Eye (tissue), 1 donor: ENCODE data around the gene TMEM178B.
"Not testable (repeated sequence)": the region's sequence is repeated elsewhere in the genome, so short reads cannot be mapped to it uniquely, and the experiment has no call there.

Experiments used
- DNase-seq: peaks from one replicate; pipeline ENCODE4 v3.0.0-alpha.2; 2015

TMEM178B gene

GRCh38 chr7:141317033-141317585 is 243.2 kb downstream of the TMEM178B start:
- no peak for DNase-seq

- no peak for DNase-seq
These were observed 246.4 kb downstream of the TMEM178B start for GRCh38 chr7:141320287-141320686.

- DNase-seq = no peak
These were observed 248.5 kb downstream of the TMEM178B start for GRCh38 chr7:141322383-141322782.

- no peak for DNase-seq
These were observed 250.0 kb downstream of the TMEM178B start for GRCh38 chr7:141323826-141324225.

- DNase-seq = no peak
These were observed 251.0 kb downstream of the TMEM178B start for GRCh38 chr7:141324870-141325269.

GRCh38 chr7:141325275-141325674 is 251.4 kb downstream of the TMEM178B start:
- no peak for DNase-seq

GRCh38 chr7:141328290-141328689 is 254.4 kb downstream of the TMEM178B start:
- no peak for DNase-seq

GRCh38 chr7:141330285-141330684 is 256.4 kb downstream of the TMEM178B start:
- DNase-seq = not testable (repeated sequence)

- DNase-seq = peak; percentile 54
These were observed 259.6 kb downstream of the TMEM178B start for GRCh38 chr7:141333459-141333858.

GRCh38 chr7:141335164-141335563 is 261.3 kb downstream of the TMEM178B start:
- DNase-seq = no peak

GRCh38 chr7:141339603-141340002 is 265.7 kb downstream of the TMEM178B start:
- no peak for DNase-seq

GRCh38 chr7:141340991-141341390 is 267.1 kb downstream of the TMEM178B start:
- DNase-seq = no peak

GRCh38 chr7:141342621-141343408 is 269.0 kb downstream of the TMEM178B start:
- DNase-seq = no peak

- no peak for DNase-seq
These were observed 270.5 kb downstream of the TMEM178B start for GRCh38 chr7:141344153-141344935.

GRCh38 chr7:141348728-141349127 is 274.9 kb downstream of the TMEM178B start:
- no peak for DNase-seq

GRCh38 chr7:141349338-141349737 is 275.5 kb downstream of the TMEM178B start:
- no peak for DNase-seq

GRCh38 chr7:141349804-141350203 is 275.9 kb downstream of the TMEM178B start:
- DNase-seq = no peak

- DNase-seq = no peak
These were observed 277.3 kb downstream of the TMEM178B start for GRCh38 chr7:141351175-141351574.

GRCh38 chr7:141352955-141353354 is 279.1 kb downstream of the TMEM178B start:
- DNase-seq = no peak

- no peak for DNase-seq
These were observed 280.4 kb downstream of the TMEM178B start for GRCh38 chr7:141354251-141354650.

- DNase-seq = no peak
These were observed 281.2 kb downstream of the TMEM178B start for GRCh38 chr7:141355032-141355431.

GRCh38 chr7:141356161-141356560 is 282.3 kb downstream of the TMEM178B start:
- no peak for DNase-seq

GRCh38 chr7:141358386-141358785 is 284.5 kb downstream of the TMEM178B start:
- no peak for DNase-seq

GRCh38 chr7:141359262-141359661 is 285.4 kb downstream of the TMEM178B start:
- DNase-seq = no peak
